NCI-H2196 (cell line): ENCODE data around the gene RTP5.

Source experiments
- DNase-seq: peaks from one replicate; lab custom pipeline; 2025; ENCODE audit not compliant: unreplicated experiment; lab: John Stamatoyannopoulos, UW

RTP5 gene

GRCh38 chr2:241886840-241887447, 17.4 kb downstream of the RTP5 start:
- no peak for DNase-seq

- no peak for DNase-seq
Measured at GRCh38 chr2:241887806-241888522, 18.4 kb downstream of the RTP5 start.

GRCh38 chr2:241888641-241889040, 19.1 kb downstream of the RTP5 start:
- DNase-seq = no peak

- peak; percentile 66 for DNase-seq
Measured at GRCh38 chr2:241890524-241891235, 21.2 kb downstream of the RTP5 start.

DNA sequence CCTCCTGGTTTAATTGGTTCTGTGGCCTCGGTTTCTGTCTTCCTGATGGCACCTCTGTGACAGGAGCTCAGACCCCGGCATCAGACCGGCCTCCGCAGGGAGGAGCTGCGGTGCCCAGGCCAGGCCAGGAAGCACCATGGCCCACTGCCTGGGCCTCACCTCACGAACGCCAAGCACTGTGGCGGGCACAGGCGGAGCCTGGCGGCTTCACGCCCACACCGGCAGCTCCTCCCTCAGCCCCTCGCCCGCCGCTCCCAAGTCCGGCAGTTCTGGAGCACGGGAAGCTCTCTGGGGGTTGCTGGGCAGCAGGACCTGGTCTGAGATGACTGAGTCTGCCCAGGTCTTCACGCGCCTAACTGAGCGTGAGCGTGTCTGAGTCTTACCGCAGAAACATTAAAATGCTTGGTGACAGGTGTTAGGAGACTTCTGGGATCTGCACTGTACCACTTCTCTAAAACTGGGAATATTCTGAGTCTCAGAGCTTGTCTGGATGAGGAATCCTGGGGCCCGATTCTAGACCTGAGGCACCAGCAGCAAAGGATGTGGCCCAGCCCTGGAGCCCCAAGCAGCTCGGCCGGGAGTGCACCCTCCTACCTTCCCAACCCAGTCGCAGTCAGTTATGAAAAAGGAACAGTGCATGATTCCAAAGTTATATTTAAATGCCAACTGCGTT, 21.9 kb downstream of the RTP5 start:
- no peak for DNase-seq

DNA sequence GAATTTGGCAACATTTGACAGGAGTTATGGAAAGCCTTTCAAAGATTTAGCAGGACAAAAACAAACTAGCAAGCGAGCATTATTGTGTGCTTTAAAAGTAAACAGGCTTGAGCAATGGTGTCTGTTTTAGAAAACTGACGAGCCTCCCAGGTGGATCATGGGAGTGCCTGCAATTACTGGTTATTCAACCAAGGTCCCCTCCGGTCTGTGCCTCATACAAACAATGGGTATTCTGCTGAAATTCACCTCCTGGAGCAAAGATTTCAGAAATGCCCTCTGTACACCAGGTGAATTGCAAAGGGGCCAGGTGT, 22.4 kb downstream of the RTP5 start:
- no peak for DNase-seq

GRCh38 chr2:241892299-241893137, 23.0 kb downstream of the RTP5 start:
- DNase-seq = no peak

DNA sequence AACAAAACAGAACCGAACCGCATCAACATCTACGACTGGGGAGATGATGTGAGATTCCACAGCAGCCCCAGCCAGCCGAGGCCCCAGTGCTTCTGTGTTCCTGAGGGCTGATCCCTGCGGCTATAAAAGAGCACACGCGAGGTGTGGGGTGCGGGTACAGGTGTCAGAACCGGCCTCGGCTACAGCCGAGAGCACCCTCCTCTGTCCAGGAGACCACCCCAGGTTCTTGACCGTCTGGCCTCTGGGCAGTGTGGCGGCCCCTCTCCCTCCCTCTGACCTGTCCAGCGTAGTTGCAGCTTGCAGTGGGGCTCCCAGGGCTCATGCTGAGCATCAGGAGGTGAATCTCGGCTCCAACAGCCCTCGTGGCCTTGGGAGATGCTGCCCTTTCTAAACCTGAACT, 23.7 kb downstream of the RTP5 start:
- no peak for DNase-seq

GRCh38 chr2:241894056-241894641, 24.6 kb downstream of the RTP5 start:
- no peak for DNase-seq

DNA sequence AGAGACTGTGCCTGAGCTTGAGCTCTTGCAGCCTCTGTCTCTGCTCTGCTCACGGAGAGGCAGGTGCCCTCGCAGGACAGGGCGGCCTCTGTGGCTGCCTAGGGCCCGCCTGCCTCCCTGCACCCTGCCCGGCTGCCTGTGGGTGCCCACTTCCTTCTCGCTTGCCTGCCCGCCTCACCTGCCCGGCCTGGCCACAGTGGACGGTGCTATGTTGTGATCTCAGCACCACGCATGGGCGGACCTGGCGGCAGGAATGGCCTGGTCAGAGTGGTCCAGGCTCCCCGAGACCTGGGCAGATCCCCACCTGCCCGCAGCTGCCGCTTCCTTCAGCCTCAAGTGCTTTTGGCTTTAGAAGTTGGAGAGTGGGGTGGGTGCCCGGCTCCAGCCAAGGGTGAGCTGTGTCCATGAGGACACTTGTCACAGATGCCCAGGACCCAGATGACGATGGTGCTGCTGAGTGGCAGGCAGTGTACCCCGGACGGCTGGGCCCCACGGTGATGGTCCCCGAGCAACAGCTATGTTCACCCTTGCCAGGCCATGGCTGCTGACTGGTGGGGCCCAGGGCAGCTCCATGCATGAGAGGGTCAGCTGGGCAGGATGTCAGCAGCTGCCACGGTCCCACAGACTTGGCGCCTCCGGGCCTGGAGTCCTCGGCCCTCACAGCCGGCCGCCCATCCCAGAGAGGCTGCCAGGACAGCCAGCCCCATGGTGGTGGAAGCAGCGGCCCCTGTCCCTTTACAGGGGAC, 25.3 kb downstream of the RTP5 start:
- no peak for DNase-seq

- DNase-seq = no peak
Measured at GRCh38 chr2:241895427-241895711, 25.8 kb downstream of the RTP5 start.

DNA sequence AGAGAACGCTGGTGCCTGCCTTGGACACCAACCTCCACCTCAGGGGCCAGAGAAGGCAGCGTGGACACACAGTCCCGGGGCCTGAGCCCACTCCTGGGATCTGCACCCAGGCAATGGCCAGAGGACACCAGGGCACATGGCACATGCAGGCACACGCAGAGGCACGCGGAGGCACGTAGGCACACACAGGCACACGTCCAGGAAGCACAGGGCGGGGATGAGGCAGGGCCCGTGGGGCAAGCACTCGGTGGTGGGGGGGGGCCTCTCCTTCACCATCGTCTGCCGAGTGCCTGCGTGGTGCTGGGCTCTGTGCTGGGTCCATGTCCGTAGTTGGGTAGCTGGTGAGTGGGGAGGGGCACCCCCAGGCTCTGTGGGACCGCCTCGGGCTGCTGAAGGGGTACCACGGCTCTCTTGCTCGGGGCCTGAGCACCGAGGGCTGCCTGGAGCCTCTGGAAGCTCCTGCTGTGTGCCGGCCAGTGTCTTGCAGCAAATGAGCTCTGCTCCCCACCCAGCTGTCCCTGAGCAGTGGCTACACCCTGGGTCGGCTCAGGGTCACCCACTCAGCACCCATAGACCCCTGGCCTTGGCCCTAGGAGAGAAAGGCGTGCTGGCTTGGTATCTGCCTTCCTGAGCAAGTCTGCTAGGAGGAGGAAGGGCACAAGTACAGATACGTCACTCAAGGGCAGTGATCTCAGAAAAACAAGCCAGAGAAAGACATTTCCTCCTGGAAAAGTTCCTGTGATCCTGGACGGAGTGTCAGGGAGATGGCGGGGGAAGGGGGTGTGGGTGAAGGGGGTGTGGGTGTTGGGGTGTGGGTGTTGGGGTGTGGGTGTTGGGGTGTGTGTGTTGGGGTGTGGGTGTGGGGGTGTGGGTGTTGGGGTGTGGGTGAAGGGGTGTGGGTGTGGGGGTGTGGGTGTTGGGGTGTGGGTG, 26.4 kb downstream of the RTP5 start:
- DNase-seq = peak; percentile 60

GRCh38 chr2:241896746-241897201, 27.2 kb downstream of the RTP5 start:
- no peak for DNase-seq

DNA sequence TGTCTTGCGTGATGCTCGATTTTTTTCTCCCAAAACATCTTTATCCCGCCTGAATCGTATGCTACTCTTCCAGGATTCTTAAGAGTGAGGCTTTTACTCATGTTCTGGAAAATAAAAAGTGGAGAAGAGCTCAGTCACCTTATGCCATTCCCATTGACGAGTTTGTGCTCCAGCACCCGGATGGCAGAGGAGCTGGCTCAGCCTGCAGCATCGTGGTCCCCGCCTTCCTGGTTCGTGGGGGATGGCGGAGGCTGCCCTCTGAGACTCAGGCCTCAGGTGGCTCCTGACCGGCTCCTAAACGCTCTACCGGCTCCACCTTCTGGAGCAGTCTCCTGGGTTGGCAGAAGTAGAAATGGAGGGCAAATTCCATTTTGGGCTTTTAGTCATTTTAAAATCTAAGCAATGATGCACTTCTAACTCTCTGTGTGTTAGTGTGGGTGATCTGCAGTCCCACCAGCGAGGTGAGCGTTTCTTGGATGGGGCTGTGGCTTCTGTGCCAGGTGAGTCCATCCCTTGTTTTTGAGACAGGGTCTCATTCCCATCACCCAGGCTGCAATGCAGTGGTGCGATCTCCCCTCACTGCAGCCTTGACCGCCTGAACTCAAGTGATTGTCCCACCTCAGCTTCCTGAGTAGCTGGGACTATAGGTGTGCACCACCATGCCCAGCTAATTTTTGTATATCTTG, 27.8 kb downstream of the RTP5 start:
- DNase-seq = no peak

DNA sequence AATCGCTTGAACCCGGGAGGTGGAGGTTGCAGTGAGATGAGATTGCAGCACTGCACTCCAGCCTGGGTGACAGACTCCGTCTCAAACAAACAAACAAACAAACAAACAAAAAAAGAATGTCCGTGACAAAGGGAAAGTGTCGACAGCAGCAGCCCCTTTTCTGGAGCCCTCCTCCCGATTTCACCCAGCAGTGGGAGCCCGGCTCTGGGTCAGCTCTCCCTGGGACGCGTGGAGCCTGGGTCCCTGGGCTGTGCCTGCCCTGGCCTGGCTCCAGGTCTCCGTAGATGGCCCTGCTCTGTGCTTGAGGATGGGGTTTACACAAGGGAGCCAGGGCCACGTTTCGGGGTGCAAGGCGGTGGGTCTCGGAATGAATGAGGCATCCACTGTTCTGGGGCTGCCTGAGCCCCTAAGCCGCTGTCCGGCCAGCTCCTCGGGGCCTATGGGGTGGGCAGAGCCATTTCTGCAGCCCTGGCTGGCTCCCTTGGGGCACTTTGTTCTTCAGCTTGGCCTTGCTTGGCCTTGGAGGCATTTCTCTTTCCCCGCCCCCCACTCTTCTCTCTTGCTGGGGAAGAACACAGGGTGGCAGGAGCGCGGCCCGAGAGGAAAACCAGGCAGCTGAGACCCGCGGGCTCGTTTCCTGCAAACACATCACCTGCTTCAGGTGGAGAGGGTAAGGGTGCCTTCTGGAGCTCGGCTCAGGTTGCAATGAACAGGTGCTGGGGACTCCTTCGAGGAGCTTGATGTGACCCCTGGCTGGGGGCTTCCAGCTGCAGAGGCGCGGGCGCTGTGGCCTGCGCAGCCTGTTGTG, 29.1 kb downstream of the RTP5 start:
- DNase-seq = peak; percentile 62

DNA sequence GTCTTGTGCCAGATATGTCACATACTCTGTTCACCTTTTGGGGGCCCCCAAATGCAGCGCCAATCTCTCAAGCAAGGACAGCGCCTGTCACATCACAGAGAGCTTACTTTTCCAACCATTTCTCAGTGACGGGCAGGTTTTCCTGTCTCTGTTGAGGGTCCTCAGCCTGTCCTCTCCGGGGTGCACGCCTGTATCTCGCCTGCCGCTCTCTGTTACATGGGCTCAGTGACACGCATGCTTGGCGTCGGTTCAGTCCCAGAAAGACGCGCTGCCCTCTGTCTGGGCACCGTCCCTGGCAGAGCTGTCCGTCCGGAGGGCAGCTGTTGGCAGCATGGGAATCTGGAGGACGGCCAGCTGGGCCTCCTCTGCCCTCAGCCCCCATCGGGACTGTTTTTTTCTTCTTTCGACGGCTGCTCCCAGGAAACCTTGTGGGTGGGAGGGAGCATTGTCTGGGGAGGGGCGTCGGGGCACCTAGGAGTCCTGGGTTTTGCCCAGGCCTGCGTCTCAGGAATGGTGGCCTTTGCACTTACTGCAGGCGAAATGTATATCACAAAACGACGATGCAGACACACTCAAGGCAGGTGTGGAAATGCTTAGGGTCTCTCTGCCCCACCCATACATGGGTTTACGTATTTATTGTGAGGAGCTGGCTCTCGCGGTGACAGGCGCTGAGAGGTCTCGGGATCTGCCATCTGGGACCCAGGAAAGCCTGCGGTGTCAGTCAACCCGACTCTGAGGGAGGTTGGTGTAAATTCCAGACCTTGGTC, 30.9 kb downstream of the RTP5 start:
- DNase-seq = no peak

GRCh38 chr2:241901018-241901380, 31.5 kb downstream of the RTP5 start:
- DNase-seq = no peak
